HG03159 (cell line): ENCODE results near the gene KCNQ1OT1.

Source experiments
- ATAC-seq: cut with Tn5 transposase; IDR thresholded peaks from one replicate; pipeline ENCODE4 v1.9.1; 2021; ENCODE audit warnings: mild to moderate bottlenecking, moderate library complexity; ENCODE audit not compliant: unreplicated experiment

KCNQ1OT1 gene

DNA sequence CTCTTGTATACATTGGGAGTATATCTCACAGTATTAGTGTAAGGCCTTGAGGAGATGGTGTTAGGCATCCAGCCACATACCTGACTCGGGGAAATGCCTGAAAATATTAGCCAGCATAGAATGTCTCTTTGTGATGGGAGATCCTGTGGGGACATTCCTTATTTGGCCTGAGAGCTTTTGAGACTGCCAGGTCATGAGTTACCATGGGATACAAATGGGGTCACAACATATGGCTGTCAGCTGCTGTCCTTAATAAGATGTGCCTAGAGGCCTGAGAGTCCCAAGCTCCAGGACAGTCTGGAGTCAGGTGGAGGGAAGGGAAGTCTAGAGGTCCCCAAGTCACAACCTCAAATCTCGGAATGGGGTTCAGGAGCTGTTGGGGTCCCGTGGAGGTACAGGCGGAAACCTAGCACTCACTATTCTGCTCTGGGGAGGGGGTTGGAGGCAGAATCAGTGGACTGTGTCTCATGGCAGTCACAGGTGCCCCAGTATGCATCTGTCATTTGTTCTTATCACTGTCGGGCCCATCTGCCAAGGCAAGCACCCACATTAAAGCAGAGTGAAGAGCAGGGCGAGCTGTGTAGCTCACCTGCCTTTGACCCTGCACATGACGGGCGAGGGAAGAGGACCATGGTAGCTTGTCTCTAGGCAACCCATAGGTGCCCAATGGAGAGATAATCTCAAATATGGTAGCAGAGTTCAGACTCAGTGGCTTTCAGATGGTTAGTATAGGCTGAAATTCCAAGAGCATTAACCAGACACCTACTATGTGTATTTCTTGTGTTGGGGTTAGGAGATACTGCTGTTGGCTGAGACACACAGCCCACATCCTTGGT is 29.9 kb downstream of the KCNQ1OT1 start:
- no peak for ATAC-seq

DNA sequence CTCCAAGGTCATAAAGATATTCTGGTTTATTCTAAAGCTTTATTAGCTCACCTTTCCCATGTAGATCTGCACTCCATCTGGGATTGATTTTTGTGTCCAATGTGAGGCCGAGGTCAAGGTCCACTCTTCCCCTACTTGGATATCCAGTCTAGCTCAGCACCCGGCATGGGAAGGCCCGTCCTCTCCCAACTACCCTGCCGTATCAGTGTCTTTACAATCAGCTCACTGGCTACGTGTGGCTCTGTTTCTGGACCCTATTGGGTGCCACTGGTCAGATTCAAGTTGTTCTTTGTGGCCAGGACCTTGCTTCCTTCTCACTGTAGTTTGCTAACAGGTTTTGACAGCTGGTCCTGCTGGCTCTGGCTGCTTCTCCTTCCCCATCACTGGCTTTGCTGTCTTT is 30.9 kb downstream of the KCNQ1OT1 start:
- ATAC-seq = no peak

DNA sequence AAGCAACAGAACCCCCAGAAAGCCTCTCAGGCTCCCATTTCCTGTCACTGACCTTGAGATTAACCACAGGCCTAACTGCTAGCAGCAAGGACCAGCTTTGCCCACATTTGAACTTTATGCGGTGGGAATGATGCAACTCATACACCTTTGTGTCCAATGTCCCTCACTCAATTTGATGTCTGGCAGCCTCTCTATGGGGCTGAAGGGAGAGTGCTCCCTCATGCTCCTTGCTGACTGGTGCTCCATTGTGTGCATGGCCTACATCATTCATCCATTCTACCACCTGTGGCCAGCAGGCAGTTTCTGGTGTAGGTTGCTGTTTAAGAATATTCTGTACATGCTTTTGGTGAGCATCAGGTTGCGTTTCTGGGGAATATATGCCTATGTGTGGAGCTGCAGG is 31.9 kb downstream of the KCNQ1OT1 start:
- ATAC-seq = no peak

DNA sequence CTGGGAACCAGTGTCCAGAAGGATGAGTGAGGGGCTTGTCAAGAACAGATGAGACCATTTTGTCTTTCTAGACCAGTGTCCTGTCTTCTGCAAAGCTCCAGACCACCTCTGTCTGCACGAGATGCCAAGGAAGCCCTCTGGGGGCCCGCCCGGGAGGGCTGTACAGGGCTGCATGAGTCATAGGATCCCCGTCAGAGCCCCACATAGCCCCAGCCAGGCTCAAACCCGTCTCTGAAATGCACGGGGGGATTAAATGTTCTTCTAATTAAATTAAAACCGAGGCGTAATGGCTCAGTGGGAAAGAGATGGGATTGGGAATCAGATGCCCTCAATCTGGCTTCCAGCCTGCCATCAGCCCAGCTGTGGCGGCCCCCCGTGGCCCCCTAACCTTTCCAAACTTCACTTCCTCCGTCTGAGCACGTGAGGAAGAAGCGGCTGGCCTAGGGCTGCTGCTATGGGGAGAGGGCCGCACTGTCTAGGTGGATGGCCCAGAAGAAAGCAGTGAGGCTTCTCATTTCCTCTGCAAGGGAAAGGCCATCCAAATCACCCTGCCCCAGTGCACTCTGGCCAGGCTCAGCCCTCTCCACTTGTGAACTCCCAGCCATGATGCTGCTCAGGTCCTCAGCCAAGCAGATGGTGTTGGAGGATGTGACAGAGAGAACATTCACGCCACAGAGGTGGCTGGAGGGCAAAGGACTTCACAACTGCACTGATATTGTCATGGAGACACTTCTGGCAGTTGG is 32.8 kb downstream of the KCNQ1OT1 start:
- ATAC-seq = no peak

DNA sequence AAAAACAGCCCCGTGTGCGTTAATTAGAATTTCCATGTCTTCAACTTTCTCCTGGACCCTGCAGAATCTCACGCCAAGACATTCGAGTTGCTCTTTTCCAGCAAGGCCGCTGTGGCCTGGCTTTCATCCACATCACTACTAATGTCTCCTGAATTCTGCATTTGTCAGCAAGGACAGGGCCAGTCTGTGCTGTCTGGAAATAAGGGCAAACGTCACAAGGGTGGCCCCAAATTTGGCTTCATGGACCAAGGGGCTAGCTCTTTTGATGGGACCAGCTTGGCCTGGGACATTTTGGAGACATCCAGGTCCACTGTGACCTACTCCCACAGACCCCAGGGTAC is 33.4 kb downstream of the KCNQ1OT1 start:
- ATAC-seq = no peak

DNA sequence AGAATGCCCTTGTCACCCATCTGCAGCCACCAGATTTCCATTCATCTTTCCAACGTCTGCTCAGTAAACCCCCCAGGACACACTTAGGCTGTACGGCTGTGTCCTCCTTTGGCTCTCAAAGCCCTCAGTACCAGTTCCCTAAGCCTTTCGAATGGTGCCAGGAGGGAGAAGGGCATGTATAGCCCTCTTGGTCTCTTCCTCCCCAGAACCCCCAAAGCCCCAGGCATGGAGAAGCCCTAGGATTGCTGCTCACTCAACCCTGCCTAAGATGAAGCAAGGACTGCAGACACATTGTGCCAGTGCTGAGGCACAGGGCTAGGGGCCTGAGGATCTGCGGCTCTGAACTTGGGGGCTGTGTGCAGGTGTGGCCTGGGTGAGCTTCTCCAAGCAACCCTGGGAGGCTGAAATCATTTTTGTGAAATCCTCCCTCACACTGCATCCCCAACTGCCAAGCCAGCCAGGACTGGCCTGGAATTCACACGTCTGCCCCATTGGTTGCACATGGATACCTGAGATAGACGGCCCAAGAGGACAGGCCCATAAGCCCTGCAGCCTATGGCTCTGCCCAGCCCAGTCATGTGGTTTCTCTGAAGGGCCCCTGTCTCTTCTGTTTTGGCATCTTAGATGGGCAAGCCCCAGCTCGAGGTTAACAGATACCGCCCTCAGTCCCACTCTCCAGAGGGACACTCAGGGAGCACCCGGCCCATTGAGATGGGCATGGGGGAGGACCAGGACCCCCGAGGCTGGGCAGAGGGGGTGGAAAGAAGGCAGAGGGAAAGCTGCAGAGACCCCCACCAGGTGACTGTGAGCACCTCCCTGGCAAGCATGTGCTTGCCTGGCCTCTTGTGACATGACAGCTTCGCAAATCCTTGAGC is 34.0 kb downstream of the KCNQ1OT1 start:
- no peak for ATAC-seq

DNA sequence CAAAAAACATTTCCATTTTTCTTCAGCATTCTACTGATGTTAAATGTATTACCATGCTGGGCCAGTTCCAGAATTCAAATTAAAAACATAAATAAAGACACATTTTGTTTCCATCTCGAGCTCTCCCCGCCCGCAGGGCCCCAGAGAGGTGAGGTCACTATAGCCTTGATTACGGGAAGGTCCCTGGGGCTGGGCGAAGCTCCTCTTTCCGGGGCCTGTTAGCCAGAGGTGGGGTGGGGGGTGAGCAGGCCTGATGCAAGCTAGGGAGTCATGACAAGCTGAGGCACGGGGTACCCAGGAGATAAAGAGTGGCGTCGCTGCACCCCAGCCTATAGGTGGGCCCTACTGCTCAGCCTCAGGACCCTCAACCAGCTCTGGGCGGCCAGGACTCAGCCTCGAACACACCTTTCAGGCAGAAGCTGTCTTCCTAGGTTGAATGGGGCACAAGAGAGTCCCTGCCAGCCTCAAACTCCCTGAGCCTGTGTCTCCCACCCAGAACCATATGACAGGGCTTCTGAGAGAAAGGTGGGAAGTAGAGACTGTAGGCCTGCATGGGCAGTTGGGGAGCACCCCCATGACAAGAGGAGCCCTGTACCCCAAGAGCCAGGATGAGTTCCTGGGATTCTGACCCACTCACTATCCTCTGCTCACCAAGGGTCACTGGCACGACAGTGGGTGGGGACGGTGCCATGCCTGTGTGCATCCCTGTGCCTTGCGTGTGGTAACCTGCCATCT is 34.8 kb downstream of the KCNQ1OT1 start:
- no peak for ATAC-seq

DNA sequence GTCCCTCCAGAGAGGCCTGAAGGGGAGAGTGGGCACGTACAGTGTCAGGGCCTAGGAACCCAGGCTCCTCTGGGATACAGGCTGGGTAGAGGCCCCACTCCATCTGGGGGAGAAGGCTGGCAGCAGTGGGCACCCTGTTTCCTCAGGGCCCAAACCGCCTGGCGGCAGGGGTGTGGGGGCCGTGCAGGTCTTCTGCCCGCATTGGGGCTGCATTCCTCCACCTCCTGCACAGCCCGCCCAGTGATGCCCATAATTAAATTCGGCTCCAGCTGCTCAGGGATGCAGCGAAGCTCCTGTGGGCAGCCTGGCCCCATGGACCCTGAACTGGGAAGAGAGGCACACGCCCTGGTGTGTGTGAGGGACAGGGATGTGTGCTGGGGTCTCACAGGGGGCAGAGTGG is 35.4 kb downstream of the KCNQ1OT1 start:
- ATAC-seq = no peak

DNA sequence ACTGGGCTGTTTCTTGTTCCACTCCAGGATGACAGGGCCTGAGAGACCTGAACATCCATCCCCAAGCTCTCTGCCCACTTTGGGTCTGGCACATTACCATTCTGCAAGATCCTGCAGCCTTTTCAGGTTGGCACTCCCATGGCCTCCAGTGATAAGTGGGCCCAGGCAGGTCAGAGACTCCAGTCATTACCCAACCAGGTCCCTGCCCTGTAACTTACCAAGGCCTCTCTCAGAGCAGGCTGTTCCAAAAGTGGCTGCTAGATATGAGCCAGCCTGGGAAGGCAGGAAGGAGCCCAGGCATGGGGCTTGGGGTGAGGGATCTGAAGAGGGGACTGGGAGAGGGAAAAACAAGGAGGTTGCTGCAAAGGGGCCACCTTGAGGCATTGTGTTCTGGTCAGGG is 35.9 kb downstream of the KCNQ1OT1 start:
- ATAC-seq = no peak

DNA sequence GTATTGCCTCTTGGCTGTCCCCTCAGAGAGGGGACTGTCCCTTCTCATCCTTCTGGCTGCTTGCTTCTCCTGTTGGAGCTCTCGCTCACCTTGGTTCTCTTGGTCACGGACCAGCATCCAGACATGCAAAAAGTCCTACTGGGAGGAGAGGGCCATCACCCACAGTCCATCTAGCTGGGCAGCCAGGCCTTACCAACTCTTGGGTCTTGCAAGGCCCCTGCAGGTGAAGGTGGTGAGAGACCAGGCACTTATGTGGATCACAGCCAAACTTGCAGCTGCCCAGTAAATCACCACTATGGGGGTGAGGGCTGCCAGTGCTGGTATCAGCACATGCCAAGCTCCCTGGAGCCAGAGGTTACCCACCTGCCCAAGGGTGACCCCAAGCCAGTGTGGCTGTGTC is 36.3 kb downstream of the KCNQ1OT1 start:
- no peak for ATAC-seq

DNA sequence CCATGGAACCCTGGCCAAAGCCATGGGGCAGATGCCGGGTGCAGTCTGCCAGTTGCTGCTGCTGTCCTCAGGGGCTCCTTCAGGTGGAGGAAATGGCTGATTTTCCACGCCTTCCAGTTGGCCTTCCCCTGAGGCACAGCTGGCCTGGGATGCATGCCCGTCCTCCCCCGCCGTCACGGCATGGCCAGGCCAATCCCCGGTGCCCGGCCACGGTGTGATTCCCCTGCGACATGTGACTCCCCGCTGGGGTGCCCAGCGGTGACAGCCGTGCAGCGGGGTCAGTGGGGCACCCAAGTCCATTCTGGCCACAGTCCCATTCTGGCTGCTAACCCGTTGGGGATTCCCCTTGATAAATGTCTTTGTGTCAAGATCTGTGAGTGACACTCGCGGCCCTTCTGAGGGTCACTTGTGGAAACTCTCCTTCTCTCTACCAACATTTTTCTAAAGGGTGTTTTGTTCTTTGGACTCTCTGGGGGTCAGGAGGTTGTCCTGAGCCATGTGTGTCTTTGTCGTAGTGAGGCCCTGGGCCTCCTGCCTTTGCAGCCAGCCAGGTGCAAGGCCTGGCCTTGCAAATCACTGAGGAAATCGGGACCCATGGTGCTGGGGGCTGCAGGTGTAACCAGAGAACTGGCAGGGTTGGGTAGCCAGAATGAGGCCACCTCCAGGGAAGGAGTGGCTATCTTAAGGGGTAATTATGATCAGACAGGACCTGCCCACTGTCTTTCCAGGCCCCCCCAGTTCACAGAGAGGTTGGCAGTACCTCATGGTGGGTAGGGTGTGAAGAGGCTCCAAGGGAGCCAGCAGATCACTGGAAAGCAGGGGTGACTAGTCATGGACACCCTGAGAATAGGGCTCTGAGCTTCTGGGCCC is 37.1 kb downstream of the KCNQ1OT1 start:
- no peak for ATAC-seq

DNA sequence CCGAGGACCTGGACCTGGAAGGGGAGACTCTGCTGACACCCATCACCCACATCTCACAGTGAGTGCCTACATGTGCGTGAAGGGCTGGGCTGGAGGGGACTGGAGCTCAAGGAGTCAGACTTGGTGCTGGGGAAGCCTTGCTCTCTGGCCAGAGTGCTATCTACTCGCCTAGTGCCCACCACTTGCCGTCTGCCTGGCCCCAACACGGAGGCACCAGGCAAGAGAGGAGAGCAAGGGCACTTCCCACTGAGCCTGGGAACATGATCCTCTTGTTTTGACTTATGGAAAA is 37.8 kb downstream of the KCNQ1OT1 start:
- no peak for ATAC-seq

DNA sequence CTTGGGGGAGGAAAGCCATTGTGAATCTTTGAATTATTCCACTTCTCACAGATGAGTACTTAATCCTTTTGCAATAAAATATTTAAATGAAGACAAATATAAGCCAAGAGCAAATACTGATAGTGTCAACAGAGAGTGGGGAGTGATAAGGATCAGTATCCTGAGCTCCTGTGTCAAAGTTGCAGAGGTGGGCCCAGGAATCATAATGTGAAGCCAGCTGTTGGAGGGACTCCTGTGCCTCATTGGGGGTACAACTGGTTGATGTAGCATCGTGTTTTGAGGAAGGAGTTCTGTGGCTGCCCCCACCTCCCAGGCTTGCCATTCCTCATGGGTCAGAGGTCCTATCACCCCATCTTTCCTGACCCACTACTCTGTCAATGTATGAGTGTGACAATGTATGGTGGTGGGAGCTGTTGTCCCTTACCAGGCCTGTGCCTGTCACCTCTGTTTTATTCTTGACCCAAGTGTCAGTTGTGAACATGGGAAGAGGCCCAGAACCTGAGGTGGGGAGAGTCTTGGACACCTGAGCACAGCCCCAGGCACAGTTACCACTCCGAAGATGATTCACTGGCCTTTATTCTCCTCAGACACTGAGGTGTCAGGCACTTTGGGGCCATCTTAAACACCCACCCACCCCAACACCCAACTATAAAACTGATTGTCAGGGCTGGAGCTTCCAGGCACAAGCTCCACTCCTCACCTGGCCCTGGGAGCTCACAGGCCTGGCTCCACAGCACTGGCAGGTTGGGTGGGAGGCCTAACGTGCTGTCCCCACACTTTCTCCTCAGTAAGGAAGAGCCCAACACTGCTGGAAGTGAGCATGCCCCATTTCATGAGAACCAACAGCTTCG is 38.4 kb downstream of the KCNQ1OT1 start:
- ATAC-seq = no peak

DNA sequence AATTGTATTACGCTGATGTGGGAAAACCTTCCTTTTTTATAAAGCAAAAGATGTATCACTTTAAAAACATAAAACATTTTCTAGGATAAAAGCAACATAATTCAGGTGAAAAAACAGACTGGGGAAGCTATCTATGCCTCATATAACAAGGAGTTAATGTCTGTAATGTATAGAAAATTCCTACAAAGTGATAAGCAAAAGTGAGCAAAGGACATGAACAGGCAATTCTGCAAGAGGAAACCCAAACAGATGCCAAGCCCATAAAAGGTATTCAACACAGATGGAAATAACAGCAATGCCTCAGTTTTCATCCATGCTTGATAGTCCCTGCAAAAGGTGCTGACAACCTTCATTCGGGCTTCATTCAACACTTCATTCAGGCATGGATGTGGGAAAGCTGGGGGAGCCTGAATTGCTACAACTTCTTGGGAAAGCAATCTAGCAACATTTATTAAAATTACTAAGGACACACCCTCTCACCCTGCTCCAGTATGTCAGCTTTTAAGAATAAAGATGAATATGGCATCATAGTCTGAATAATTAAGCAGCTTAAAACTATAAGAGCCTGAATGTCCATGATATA is 39.3 kb downstream of the KCNQ1OT1 start:
- ATAC-seq = no peak

DNA sequence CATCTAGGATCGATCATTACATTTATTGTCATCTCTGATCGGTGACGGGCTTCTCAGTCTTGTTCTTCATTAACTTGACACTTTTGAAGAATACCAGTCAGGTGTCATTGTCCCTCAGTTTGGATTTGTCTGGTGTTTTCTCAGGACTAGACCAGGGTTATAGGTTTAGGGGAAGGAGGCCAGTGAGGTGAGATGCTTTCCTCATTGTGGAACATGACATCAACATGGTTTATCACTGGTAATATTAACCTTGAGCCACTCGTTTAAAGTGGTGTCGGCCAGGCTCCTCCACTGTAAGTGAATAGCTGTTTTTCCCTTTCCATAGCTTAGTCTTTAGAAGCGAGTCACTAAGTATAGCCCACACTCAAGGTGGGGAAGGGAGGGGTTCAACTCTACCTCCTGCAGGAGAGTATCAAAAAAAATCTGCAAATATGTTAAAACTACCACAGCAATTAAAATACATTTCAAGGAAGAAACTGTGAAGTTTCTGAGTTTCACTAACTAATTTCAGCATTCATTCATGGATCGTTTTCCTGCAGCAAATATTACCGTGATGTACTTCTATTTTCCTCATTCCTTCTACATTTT is 42.0 kb downstream of the KCNQ1OT1 start:
- no peak for ATAC-seq

DNA sequence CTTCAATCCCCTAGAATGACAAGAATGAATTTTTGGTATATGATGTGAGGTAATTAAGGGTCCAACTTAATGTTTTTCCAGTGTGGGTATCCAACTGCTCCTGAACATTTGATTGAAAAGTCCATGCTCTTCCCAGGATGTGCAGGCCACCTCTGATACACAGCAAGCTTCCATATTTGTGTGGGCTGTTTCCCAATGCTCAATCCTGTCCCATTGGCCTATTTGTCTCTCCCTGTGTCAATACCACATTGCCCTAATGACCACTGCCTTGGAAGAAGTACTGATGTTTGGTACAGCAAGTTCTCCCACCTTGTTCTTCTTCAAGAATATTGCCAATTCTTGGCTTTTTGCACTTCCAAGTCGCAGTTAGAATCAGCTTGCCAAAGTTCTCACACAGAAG is 42.9 kb downstream of the KCNQ1OT1 start:
- ATAC-seq = no peak

DNA sequence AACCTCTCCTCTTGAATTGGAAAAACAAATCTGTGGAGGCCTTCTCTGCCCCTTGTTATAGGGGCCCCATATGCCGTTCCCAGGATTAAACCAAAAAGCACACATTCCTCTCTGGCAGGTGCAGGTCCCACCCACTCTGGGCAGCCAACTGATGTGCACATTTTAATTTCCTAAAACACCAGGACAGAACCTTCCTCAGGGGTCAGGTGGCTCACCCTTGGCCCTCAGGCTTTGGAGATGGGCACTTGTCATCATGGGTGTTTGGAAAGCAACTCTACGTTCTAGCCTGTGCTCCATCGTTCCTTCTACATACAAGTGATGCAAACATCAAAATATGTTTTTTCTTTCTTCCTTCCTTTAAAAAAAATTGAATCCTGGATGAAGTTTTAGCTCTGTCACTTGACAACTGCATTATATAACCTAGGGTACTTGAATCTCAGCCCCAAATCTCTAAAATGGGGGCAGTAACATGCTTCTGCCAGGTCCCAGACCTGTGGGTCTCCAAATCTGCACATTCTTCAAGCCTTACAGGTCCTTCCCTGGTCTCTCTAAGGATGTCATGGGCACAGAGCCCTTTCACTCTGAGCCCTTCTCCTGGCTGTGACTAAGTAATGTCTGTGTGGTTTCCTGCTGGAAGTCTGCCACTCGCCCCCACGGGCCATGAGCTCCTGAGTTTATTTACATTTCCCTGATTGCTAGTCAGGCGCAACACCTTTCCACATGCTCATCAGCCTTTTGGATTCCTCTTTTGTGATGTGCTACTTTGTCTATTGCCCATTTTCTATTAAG is 43.8 kb downstream of the KCNQ1OT1 start:
- ATAC-seq = no peak
